Suprapubic skin (tissue), 4 donors: Measurements from ENCODE around the gene B3GNT7. TPM values are rescaled to one million over a fixed set of nuclear protein-coding genes. Genes with fewer than 3 reads are reported as not detected.
"Not testable (repeated sequence)": the region's sequence is repeated elsewhere in the genome, so short reads cannot be mapped to it uniquely, and the experiment has no call there.

Experiments used
- DNase-seq, 2 donors: peaks; one replicate each; pipeline ENCODE4 v3.0.0-alpha.2; 2019; ENCODE audit warnings: low spot score in 2 of 2
- H3K27ac ChIP-seq: fragments of 200-600 bp; sonication (generic); one replicate; pipeline ENCODE4 v1.5.1; 2019
- H3K27me3 ChIP-seq: fragments of 200-600 bp; sonication (generic); one replicate; pipeline ENCODE4 v1.5.1; 2019
- H3K36me3 ChIP-seq: fragments of 200-600 bp; sonication (generic); one replicate; pipeline ENCODE4 v1.5.1; 2019
- H3K4me1 ChIP-seq: fragments of 200-600 bp; sonication (generic); one replicate; pipeline ENCODE4 v1.5.1; 2019
- H3K4me3 ChIP-seq: fragments of 200-600 bp; sonication (generic); one replicate; pipeline ENCODE4 v1.5.1; 2019; ENCODE audit warnings: mild to moderate bottlenecking
- H3K9me3 ChIP-seq: fragments of 200-600 bp; sonication (generic); one replicate; pipeline ENCODE4 v1.5.1; 2019
- CTCF ChIP-seq, 2 donors: fragments of 200-600 bp in 1 of 2; fragments of 450-650 bp in 1 of 2; sonication (generic) in 1 of 2; IDR thresholded peaks; one replicate each; pipeline ENCODE4 v1.5.1; 2016 to 2019; ENCODE audit warnings: antibody characterized with exemption in 2 of 2, mild to moderate bottlenecking in 1 of 2, moderate library complexity in 1 of 2
- EP300 ChIP-seq: sonication (generic); formaldehyde crosslinking; IDR thresholded peaks from one replicate; pipeline ENCODE4 v1.6.1; 2017; ENCODE audit warnings: antibody characterized with exemption
- POLR2A ChIP-seq, 2 donors: fragments of 450-650 bp; IDR thresholded peaks; one replicate each; pipeline ENCODE4 v1.6.1; 2017; ENCODE audit warnings: antibody characterized with exemption in 2 of 2, mild to moderate bottlenecking in 2 of 2, moderate library complexity in 2 of 2
- POLR2AphosphoS5 ChIP-seq, 3 donors: sonication (generic); formaldehyde crosslinking; IDR thresholded peaks; one replicate each; pipeline ENCODE4 v1.6.1; 2017; ENCODE audit warnings: antibody characterized with exemption in 3 of 3
- WGBS: methylation state at CpG from one replicate; pipeline ENCODE4 v1.1.5; 2018; 5-methylcytosine and 5-hydroxymethylcytosine counted together
- total RNA-seq, 4 donors: library from RNA; depleted of rRNA; stranded (reverse); fragments of >200 nt; gene quantifications; one replicate each; pipeline ENCODE4 v1.1.0, GENCODE V29; 2016

The B3GNT7 gene
- total RNA-seq, 4 donors from 2014 or later, result 1.3 to 1.5 (median 1.4) TPM

GRCh38 chr2:231399046-231399852 lies 3.7 kb downstream of the B3GNT7 start:
- Histone ChIP-seq H3K27me3 (peaks cover 25% of the 10 kb centered on the region), H3K4me1 (peaks cover 28% of the 10 kb centered on the region), H3K4me3 (no peak overlapping the region), H3K27ac (no peak overlapping the region), H3K36me3 (no peaks in the 10 kb centered on the region), H3K9me3 (no peaks in the 10 kb centered on the region)
- no peak for DNase-seq
- WGBS, result 79% methylated on average over 5 of the region's 23 CpGs
- TF ChIP-seq EP300 (no peak), CTCF (IDR thresholded peaks at IDR 0.05) (no peak), POLR2A (IDR thresholded peaks at IDR 0.05) (no peak), POLR2AphosphoS5 (IDR thresholded peaks at IDR 0.05) (no peak)

GRCh38 chr2:231399853-231400680 lies 4.6 kb downstream of the B3GNT7 start:
- Histone ChIP-seq H3K36me3 (no peaks in the 10 kb centered on the region), H3K4me1 (peaks cover 25% of the 10 kb centered on the region), H3K27me3 (peaks cover 16% of the 10 kb centered on the region), H3K27ac (no peak overlapping the region), H3K9me3 (no peaks in the 10 kb centered on the region), H3K4me3 (no peak overlapping the region)
- WGBS, result 54% methylated on average over 8 of the region's 12 CpGs
- DNase-seq, result no peak
- TF ChIP-seq EP300 (no peak), POLR2AphosphoS5 (IDR thresholded peaks at IDR 0.05) (no peak)

- not testable (repeated sequence) for DNase-seq, H3K36me3 ChIP-seq, H3K27ac ChIP-seq, H3K4me3 ChIP-seq, H3K9me3 ChIP-seq
- Histone ChIP-seq H3K27me3 (peaks cover 10% of the 10 kb centered on the region), H3K4me1 (peaks cover 22% of the 10 kb centered on the region)
- 55% methylated on average over 8 of the region's 8 CpGs for WGBS
These were observed 5.2 kb downstream of the B3GNT7 start for GRCh38 chr2:231400681-231401080.

- H3K4me3 ChIP-seq, DNase-seq, H3K9me3 ChIP-seq, H3K36me3 ChIP-seq, H3K27me3 ChIP-seq, H3K27ac ChIP-seq: not testable (repeated sequence)
- peaks cover 18% of the 10 kb centered on the region for H3K4me1 ChIP-seq
- WGBS, result 88% methylated on average over 23 of the region's 23 CpGs
These were observed 5.6 kb downstream of the B3GNT7 start for GRCh38 chr2:231401101-231401500.

GRCh38 chr2:231403421-231404182 lies 8.1 kb downstream of the B3GNT7 start:
- not testable (repeated sequence) for H3K4me3 ChIP-seq, DNase-seq, H3K27ac ChIP-seq, H3K9me3 ChIP-seq, H3K36me3 ChIP-seq, H3K27me3 ChIP-seq
- 76% methylated on average over 10 of the region's 14 CpGs for WGBS
- H3K4me1 ChIP-seq, result peaks cover 15% of the 10 kb centered on the region

GRCh38 chr2:231404183-231404578 lies 8.7 kb downstream of the B3GNT7 start:
- H3K4me1 ChIP-seq, result peaks cover 15% of the 10 kb centered on the region
- not testable (repeated sequence) for H3K36me3 ChIP-seq, H3K4me3 ChIP-seq, H3K27ac ChIP-seq, H3K9me3 ChIP-seq, H3K27me3 ChIP-seq, DNase-seq
- 71% methylated on average over 15 of the region's 16 CpGs for WGBS

- 20% methylated on average over 16 of the region's 16 CpGs for WGBS
- not testable (repeated sequence) for H3K27ac ChIP-seq
- TF ChIP-seq CTCF (IDR thresholded peaks at IDR 0.05), result peak; percentile 36 to 43
These were observed 10.3 kb downstream of the B3GNT7 start for GRCh38 chr2:231405601-231406367.

GRCh38 chr2:231407686-231408085 lies 12.2 kb downstream of the B3GNT7 start:
- H3K4me3 ChIP-seq, H3K36me3 ChIP-seq, H3K27me3 ChIP-seq, H3K27ac ChIP-seq, H3K9me3 ChIP-seq, DNase-seq: not testable (repeated sequence)
- H3K4me1 ChIP-seq, result peaks cover 15% of the 10 kb centered on the region
- 66% methylated on average over 5 of the region's 5 CpGs for WGBS

More at GRCh38 chr2:231405601-231406367, 10.3 kb downstream of the B3GNT7 start:
- DNase-seq, H3K36me3 ChIP-seq, H3K9me3 ChIP-seq, H3K4me1 ChIP-seq, H3K4me3 ChIP-seq, H3K27me3 ChIP-seq: not testable (repeated sequence)

GRCh38 chr2:231408304-231408703 lies 12.8 kb downstream of the B3GNT7 start:
- peaks cover 18% of the 10 kb centered on the region for H3K4me1 ChIP-seq
- not testable (repeated sequence) for H3K9me3 ChIP-seq, H3K4me3 ChIP-seq, DNase-seq, H3K27me3 ChIP-seq, H3K36me3 ChIP-seq, H3K27ac ChIP-seq
- WGBS, result 85% methylated on average over 9 of the region's 9 CpGs
